DMS153 (cell line): Measurements from ENCODE around the gene NUCB1.

Source experiments
- DNase-seq: peaks from one replicate; lab custom pipeline; 2025; lab: John Stamatoyannopoulos, UW

NUCB1 gene

DNA sequence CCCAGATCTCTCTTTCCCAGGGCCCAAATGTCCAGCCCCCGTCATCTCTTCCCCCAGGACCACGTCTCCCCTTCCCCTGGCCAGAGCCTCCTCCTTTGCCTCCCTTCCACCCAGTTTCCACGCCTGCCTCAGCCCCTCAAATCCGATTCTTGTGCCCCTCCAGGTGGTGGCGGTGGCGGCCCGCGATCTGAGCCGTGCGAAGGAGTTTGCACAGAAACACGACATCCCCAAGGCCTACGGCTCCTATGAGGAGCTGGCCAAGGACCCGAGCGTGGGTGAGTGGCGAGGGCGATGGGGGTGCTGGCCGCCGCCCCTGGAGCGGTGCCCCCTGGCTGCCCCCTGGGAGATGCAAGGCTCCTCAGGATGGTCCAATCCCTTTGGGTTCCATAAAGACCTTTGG is 34.7 kb downstream of the NUCB1 start:
- no peak for DNase-seq

GRCh38 chr19:48935864-48936263 is 35.8 kb downstream of the NUCB1 start:
- DNase-seq, result no peak

- DNase-seq, result no peak
Measured at GRCh38 chr19:48938256-48938655, 38.1 kb downstream of the NUCB1 start.

DNA sequence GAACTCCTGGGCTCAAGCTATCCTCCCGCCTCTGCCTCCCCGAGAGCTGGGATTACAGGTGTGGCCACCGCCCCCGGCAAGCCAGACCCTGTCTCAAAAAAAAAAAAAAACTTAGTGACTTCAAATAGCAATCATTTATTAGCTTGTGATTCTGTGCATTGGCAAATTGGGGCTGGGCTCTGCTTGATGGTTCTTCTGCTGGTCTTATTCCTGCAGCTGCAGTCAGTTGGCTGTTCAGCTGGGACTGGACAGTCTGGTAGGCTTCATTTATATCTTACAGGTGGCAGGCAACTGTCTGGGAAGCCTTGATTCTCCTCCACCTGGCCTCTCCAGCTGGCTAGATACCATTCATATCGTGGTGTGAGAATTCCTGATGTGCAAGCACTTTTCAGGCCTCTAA is 40.8 kb downstream of the NUCB1 start:
- DNase-seq, result no peak

DNA sequence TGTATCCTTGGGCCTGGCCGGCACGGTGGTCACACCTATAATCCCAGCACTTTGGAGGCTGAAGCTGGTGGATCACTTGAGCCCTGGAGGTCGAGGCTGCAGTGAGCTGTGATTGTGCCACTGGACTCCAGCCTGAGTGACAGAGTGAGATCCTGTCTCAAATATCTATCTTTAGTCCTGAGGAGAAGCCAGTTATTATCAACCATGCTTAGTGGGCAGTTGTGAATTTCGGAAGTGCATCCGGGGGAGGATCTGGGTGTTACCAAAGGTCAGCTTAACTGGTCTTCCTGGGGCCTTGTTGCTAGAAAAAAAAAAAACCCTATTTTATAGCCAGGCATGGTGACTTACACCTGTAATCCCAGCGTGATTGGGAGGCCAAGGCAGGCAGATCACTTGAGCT is 43.0 kb downstream of the NUCB1 start:
- no peak for DNase-seq

GRCh38 chr19:48945415-48945814 is 45.3 kb downstream of the NUCB1 start:
- no peak for DNase-seq

- DNase-seq, result no peak
Measured at GRCh38 chr19:48945817-48946216, 45.7 kb downstream of the NUCB1 start.

DNA sequence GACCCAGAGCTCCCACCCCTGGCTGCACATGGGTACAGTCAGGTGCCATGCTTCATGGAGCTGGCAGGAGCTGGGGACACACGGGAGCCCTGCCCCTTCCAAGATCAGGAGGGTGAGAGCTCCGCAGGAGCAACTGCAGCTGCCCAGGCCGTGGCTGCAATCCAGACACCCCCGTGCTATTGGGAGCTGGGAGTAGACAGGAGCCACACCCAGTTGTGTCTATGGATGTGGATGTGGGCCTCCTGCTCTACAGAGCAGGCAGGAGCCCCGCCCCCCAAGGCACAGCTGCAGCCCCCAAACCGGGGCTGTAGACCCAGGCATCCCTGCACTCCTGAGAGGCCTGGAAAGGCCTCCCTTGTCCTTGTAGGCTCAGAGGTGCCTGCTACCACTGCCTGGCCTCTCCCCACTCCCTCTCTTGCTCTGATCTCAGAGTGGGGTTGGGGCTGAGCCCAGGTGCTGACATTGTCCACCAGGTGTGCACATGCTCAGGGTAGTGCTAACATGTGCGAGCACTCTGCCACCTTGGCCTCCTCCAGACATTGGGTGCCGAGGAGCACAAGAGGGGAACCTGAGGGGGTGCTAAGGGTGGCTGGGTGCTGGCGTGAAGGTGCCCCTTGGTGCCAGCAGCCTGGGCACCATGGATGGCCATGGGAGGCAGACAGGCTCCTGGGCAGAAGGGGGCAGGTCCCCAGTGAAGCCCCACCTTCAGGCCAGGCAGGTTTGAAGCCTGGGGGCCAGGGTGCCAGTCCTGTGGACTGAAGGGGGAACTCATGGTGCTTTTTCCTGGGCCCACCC is 46.5 kb downstream of the NUCB1 start:
- no peak for DNase-seq

DNA sequence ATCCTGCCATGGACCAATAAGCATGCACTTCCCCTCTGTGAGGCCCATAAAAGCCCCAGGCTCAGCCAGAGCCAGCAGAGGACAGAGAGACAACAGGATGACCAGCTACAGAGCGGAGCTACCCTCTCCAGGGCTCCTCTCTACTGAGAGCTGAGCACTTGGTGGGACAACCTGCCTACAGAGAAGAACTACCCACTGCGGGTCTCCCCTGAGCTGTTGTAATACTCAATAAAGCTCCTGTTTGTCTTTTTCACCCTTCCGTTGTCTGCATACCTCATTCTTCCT is 47.1 kb downstream of the NUCB1 start:
- no peak for DNase-seq

DNA sequence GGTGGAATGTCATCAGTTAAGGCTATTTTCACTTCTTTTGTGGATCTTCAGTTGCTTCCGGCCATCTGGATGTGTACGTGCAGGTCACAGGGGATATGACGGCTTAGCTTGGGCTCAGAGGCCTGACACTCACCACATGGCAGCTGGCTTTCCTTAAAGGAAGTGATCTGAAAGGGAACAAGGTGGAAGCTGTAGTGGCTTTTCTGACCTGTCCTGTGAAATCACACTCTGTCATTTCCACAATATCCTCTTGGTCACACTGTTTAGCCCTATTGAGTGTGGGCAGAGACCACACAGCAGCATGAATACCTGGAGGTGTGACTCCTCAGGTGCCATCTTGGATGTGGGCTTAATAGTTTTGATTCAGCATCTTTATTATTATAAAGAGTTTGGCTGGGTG is 50.0 kb downstream of the NUCB1 start:
- no peak for DNase-seq

GRCh38 chr19:48950830-48951519 is 50.9 kb downstream of the NUCB1 start:
- no peak for DNase-seq

DNA sequence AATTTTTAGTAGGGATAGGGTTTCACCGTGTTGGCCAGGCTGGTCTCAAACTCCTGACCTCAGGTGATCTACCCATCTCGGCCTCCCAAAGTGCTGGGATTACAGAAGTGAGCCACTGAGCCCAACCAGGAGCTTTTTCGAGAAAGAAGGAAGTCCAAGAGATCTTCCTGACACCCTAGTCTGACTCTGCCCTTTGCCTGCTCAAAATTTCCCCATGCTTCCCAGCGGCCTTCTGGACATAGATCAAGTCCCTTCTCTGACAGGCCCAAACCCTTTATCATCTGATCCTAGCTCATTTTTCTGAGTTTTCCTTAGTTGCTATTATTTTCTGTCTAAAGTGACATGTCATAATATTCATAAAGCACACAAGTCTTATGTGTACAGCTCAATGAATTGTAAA is 53.0 kb downstream of the NUCB1 start:
- DNase-seq, result no peak

DNA sequence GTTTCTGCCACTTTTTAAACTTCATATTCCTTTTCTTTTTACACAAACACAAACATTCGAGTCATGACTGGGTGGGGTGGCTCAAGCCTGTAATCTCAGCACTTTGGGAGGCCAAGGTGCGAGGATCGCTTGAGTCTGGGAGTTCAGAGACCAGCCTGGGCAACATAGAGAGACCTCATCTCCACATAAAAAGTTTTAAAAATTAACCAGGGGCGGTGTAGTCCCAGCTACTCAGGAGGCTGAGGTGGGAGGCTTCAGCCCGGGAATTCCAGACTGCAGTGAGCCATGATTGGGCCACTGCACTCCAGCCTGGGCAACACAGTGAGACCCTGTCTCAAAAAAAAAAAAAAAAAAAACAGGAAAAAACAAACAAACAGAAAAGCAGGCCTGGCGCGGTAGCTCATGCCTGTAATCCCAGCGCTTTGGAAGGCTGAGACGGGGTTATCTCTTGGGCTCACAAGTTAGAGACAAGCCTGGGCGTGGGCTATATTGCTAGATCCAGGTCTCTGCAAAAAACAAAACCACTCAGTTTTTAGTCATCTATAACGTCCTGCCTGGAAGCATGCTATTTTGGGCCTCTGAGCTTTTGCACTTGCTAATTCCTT is 54.0 kb downstream of the NUCB1 start:
- DNase-seq, result no peak

DNA sequence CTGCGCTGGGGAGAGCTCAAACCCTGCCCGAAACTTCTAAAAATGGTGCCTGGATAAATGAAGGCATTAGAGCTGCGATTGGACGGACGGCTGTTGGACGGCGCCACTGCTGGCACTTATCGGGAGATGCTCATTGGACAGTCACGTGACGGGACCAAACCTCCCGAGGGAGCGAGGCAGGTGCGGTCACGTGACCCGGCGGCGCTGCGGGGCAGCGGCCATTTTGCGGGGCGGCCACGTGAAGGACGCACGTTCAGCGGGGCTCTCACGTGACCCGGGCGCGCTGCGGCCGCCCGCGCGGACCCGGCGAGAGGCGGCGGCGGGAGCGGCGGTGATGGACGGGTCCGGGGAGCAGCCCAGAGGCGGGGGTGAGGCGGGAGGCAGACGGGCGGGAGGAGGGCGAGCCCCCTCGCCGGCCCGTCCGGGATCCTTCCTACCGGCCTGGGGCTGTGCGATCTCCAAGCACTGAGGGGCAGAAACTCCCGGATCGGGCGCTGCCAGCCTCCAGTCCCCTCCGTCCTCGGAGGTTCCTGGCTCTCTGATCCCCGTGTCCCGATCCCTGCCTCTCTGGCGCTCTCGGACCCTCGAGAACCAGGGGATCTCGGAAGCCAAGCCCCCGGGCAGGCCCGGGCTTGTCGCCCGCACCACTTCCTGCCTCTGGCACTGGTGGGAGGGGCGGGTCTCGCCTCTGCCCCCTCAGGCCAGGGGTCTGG is 54.6 kb downstream of the NUCB1 start, which contains the start of gene BAX:
Gene BAX, plus strand, starts transcription at position 281 of the 713 bp plus-strand sequence. Its CDS starts 54 bp downstream, at position 335.
- DNase-seq, result peak; percentile 96

- no peak for DNase-seq
Measured at GRCh38 chr19:48955308-48955958, 55.3 kb downstream of the NUCB1 start.

DNA sequence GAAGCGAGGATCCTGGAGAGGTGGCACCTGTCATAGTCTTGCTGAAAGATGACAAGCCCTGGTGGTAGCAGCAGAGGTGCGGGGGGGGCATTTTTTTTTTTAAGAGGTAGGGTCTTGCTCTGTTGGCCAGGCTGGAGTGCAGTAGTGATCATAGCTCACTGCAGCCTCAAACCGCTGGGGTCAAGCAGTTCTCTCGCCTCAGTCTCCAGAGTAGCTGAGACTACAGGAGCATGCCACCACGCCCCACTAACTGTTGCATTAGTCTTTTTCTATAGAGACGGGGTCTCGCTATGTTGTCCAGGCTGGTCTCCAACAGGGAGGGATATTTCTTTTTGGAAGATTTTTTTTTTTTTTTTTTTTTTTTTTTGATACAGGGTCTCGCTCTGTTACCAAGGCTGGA is 57.9 kb downstream of the NUCB1 start:
- no peak for DNase-seq

- no peak for DNase-seq
Measured at GRCh38 chr19:48959341-48960239, 59.5 kb downstream of the NUCB1 start.

DNA sequence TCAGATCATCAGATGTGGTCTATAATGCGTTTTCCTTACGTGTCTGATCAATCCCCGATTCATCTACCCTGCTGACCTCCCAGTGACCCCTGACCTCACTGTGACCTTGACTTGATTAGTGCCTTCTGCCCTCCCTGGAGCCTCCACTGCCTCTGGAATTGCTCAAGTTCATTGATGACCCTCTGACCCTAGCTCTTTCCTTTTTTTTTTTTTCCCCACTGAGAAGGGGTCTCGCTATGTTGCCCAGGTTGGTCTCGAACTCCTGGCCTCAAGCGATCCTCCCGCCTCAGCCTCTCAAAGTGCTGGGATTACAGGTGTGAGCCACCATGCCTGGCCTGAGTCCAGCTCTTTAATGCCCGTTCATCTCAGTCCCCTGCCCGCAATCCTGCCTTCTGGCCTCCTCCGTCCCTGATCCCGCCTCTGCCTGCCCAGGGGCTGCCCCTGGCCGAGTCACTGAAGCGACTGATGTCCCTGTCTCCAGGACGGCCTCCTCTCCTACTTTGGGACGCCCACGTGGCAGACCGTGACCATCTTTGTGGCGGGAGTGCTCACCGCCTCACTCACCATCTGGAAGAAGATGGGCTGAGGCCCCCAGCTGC is 61.0 kb downstream of the NUCB1 start:
- DNase-seq, result no peak

DNA sequence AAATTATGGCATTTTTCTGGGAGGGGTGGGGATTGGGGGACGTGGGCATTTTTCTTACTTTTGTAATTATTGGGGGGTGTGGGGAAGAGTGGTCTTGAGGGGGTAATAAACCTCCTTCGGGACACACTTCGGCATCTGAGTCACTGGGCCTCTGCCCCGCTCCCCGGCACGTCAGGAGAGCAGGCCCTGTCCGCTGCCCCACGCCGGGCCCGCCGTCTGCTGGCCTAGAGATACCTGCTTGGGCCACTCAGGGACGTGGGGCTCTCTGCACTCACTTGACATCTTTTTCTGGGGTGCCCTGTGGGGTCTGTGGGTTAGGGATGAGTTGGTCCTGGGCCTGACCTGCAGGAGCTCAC is 61.5 kb downstream of the NUCB1 start:
- no peak for DNase-seq

DNA sequence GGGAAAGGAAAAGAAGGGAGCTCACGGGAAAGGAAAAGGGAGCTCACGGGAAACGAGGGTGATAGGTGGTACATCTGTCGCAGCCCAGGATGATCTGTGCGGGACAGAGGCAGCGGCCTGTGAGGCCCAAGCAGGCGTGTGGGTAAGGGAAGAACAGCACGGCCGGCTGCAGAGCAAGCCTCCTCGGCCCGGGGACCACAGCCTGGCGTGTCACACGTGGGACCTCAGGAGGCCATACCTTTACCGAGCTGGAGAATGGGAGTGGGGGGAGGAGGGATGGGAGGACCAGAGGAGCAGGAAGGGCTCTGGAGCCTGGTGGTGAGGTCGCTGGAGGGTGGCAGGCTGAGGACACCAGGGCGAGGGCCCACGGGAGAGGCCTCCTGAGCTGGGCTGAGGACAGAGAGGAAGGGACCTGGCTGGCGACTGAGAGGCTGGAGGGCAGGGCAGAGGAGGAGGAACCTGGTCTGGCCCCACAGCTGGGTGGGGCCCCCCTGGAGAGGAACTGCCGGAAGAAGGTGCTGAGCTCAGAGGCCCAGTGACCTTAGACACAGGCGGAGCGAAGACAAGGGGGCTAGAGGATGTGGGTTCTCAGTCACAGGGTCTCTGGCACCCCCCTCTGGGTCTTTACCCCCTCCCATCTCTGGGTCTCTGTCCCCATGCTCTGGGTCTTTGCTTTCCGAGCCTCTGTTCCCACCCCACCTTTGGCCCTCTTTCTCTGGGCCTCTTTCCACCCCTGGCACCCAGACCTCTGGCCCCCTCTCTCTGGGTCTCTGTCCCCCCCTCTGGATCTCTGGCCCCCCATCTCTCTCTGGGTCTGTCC is 62.1 kb downstream of the NUCB1 start:
- DNase-seq, result no peak
